ENCODE data around the gene ABCC6.

DNA sequence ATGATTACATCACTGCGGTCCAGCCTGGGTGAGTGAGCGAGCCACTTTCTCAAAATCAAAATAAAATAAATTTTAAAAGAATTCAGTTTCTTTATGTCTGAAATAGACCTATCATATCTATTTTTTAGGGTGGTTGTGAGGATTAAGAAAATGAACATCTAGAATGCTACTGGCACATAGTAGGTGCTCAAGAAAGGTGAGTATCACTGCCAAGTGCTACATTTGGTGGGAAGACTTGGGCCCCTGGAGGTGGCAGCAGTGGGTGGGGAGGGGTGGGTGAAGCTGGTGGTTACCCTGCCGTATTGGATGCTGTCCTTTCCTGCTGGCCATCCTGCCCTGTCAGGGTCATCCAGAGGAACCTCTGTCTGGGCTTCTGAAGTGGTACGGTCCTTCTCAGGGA lies 50.3 kb downstream of the ABCC6 start:
- no peak for TF ChIP-seq EZH2 (IDR thresholded peaks at IDR 0.05; ENCODE audit: low read length, unreplicated experiment)
- TF ChIP-seq, protein P1, sequence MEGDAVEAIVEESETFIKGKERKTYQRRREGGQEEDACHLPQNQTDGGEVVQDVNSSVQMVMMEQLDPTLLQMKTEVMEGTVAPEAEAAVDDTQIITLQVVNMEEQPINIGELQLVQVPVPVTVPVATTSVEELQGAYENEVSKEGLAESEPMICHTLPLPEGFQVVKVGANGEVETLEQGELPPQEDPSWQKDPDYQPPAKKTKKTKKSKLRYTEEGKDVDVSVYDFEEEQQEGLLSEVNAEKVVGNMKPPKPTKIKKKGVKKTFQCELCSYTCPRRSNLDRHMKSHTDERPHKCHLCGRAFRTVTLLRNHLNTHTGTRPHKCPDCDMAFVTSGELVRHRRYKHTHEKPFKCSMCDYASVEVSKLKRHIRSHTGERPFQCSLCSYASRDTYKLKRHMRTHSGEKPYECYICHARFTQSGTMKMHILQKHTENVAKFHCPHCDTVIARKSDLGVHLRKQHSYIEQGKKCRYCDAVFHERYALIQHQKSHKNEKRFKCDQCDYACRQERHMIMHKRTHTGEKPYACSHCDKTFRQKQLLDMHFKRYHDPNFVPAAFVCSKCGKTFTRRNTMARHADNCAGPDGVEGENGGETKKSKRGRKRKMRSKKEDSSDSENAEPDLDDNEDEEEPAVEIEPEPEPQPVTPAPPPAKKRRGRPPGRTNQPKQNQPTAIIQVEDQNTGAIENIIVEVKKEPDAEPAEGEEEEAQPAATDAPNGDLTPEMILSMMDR (conservative IDR thresholded peaks at IDR 0.05; ENCODE audit: low read depth, low read length) = no peak

Data from PC-3 (cell line).